IPS-18c (cell line): Measurements from ENCODE around the gene SIRT6.
"Not testable (repeated sequence)": the region's sequence is repeated elsewhere in the genome, so short reads cannot be mapped to it uniquely, and the experiment has no call there.

Experiments
- H3K4me3 ChIP-seq: 2 replicates; pipeline ENCODE4 v1.7.0; 2013; ENCODE audit warnings: low read depth, mild to moderate bottlenecking, low read length, moderate library complexity; ENCODE audit not compliant: insufficient read depth
- H3K9me3 ChIP-seq: one replicate; pipeline ENCODE4 v1.6.1; 2013; ENCODE audit warnings: mild to moderate bottlenecking, low read length, moderate library complexity; ENCODE audit not compliant: control insufficient read depth, insufficient read depth

Gene SIRT6

DNA sequence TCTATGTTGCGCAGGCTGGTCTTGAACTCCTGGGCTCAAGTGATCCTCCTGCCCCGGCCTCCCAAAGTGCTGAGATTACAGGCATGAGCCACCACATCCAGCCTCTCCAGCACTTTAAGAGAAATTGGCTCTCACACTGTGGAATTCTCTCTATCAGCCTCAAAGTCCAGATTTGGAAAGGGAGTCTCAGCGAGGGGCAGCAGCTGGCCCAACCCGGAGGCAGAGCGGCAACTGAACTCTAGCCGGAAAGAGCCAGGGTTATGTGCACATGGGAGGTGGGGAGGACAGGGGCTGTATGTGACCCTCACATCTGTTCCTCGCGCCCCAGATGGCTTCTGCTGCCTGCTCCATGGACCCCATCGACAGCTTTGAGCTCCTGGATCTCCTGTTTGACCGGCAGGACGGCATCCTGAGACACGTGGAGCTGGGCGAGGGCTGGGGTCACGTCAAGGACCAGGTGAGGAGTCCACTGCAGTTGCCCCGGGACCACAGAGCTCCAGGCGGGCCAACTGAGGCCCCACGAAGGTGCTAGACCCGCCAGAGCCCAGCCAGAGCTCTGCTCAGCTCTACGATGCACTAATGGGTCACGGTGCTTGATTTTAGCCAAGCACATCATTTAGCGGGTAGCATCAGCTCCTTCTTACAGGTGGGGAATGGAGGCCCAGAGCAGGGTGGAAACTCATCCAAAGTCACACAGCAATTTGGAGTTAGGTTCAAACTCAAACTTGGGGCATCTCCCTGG, 27.6 kb downstream of the SIRT6 start:
- H3K4me3 ChIP-seq: no peak overlapping the region
- H3K9me3 ChIP-seq: no peaks in the 10 kb centered on the region

DNA sequence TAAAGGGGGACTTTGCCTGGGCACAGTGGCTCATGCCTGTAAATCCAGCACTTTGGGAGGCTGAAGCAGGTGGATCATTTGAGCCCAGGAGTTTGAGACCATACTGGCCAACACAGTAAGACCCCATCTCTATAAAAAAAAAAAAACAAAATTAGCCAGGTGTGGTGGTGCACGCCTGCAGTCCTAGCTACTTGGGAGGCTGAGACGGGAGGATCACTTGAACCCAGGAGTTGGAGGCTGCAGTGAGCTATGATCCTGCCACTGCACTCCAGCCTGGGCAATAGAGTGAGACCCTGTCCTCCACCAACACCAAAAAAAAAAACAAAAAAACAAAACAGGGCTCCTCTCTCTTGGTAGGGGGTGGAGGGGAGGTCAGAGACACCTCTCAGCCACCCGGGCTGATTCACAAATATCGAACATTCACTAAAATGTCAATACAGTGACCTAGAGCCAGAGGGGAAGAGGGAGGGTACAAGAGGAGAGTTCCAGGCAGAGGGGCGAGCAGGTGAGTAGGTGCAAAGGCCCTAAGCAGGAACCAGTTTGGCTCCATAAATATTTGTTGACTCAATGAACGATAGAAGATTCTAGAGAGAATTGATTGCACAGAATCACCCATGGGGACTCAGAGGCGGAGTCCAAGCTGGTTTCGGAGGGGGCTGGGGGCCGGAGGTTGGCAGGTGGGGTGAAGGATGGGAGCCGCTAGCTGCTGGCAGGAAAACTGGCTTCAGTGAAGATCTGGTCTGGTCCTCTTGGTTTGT, 29.9 kb downstream of the SIRT6 start:
- no peak overlapping the region for H3K4me3 ChIP-seq
- no peaks in the 10 kb centered on the region for H3K9me3 ChIP-seq

DNA sequence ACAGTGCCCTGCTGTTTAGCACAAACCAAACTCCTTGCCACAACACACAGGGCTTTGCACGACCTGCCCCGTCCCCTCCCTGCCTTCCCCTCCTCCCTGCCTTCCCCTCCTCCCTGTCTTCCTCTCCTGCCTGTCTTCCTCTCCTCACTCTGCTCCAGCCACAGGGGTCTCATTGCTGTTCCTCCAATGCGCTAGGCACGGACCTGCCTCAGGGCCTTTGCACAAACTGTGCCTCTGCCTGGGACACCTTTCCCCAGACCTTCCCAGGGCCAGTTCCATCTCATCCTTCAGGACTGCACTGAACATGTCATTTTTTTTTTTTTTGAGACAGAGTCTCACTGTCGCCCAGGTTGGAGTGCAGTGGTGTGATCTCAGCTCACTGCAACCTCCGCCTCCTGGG, 30.7 kb downstream of the SIRT6 start:
- Histone ChIP-seq H3K4me3 (no peak overlapping the region), H3K9me3 (no peaks in the 10 kb centered on the region)

DNA sequence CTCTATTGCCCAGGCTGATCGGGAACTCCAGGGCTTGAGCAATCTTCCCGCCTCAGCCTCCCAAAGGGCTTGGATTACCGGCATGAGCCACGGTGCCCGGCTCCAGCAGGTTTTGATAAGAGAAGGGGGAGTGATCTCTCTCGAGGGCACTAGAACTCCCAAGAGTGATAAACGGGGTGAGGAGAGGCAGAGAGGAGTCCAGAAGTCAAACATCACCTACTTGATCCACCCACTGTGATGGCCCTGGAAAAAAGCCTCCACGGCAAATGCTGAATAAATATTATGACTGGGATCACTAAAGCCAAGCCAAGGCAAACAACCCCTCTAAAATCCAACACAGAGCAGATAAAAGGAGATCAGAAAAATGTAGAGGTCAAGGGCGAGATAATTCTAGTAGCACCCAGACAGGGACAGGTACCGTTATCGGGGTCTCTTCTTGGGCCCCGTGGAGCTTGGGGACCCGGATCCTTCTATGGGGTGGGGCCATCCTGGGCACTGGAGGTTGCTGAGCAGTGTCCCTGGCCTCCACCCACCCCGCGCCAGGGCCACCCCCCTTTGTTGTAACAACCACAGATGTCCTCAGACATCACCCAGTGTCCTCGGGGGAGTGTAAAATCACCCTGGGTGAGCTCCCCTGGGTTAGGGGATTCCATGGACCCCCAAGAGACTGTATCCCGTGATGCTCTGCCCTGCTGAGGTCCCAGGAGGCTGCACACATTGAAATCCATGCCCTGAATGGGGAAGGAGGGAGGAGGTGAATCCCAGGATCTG, 32.7 kb downstream of the SIRT6 start:
- Histone ChIP-seq H3K9me3 (no peaks in the 10 kb centered on the region), H3K4me3 (no peak overlapping the region)

DNA sequence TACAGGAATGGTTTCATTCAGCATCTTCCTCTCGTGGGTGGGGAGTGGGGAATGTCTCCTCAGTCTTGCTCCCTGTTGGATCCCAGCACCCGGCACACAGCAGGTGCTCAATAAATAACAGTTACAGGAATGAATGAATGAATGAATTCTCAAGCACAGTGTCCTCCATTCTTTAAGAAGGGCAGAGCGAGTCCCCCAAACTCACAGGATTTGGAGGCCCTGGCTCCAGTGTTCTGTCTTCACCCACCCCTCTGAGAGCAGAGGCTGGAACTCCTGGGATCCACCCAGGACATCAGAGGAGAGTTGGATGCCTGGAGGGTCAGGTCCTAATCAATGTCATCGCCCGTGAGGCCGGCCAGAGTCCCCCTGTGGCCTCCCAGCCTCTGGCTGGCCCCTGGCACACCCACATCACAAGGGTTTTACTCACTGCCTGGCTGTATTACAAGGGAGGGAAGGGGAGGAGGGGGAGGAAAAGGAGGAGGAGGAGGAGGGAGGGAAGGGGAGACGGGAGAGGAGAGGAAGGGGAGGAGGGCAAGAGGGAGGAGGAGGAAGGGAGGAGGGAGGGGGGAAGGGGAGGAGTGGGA, 37.6 kb downstream of the SIRT6 start:
- Histone ChIP-seq H3K9me3 (no peaks in the 10 kb centered on the region), H3K4me3 (no peak overlapping the region)

DNA sequence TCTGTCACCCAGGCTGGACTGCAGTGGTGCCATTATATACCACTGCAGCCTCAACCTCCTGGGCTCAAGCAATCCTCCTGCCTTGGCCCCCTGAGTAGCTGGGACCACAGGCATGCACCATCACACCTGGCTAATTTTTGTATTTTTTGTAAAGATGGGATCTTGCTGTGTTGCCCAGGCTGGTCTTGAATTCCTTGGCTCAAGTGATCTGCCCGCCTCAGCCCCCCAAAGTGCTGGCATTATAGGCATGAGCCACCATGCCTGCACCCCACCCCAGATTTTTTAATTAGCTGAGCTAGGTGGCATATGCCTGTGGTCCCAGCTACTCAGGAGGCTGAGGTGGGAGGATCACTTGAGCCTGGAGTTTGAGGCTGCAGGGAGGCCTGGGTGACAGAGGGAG, 39.4 kb downstream of the SIRT6 start:
- not testable (repeated sequence) for H3K4me3 ChIP-seq, H3K9me3 ChIP-seq

DNA sequence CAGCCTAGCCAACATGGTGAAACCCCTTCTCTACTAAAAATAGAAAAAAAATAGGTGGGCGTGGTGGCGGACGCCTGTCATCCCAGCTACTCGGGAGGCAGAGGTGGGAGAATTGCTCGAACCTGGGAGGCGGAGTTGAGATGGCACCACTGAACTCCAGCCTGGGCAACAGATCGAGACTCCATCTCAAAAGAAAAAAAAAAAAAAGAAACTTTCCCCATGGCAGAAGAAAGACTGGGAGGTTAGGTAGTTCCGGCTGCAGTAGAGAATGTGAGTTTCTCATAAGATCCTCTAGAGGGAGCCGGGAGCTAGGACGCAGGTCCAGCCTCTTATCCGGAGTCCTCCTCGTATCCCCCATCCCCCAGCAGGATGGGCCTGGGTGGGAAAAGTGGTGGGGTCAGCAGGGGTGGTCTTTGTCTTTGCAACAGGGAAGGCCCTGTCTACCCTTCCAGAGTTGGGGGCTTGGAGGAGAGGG, 42.1 kb downstream of the SIRT6 start:
- H3K4me3 ChIP-seq: no peak overlapping the region

DNA sequence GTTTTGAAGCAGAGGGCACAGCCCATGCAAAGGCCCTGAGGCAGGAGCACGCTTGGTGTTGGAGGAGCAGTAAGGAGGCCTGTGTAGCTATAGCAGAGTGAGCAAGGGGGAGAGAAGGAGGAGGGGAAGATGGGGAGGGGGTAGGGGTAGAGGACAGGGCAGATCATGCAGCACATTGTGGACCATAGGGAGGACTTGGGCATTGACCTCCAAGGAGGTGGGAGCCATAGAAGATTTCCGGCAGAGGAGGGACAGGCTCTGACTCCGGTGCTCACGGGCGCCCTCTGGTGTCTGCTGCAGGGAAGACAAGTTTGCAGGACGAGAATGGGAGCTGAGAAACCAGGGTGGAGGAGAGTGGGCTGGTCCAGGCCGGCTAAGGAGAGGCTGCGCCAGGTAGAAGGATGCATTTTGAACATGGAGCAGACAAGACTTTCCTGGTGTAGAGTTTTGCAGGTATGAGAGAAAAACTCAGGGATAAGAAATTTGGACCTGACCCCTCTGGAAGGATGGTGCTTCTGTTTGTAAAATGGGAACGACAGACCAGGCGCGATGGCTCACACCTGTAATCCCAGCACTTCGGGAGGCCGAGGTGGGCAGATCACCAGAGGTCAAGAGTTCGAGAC, 42.6 kb downstream of the SIRT6 start:
- H3K4me3 ChIP-seq: no peak overlapping the region
- H3K9me3 ChIP-seq: no peaks in the 10 kb centered on the region

More for the DNA sequence above, 42.1 kb downstream of the SIRT6 start:
- no peaks in the 10 kb centered on the region for H3K9me3 ChIP-seq

DNA sequence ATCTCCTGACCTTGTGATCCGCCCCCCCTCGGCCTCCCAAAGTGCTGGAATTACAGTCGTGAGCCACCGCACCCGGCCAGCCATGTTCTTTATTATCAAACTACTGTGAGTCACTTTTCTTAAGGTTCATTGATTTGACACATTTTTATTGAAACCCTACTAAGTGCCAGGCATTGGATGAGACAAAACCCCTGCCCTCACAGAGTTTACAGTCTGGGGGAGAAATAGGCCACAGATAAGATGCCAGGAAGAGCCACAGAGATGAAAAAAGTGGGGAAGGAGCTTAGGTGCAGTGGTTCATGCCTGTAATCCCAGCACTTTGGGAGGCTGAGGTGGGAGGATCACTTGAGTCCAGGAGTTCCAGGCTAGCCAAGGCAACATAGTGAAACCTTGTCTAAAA, 43.9 kb downstream of the SIRT6 start:
- Histone ChIP-seq H3K9me3 (no peaks in the 10 kb centered on the region), H3K4me3 (no peak overlapping the region)

DNA sequence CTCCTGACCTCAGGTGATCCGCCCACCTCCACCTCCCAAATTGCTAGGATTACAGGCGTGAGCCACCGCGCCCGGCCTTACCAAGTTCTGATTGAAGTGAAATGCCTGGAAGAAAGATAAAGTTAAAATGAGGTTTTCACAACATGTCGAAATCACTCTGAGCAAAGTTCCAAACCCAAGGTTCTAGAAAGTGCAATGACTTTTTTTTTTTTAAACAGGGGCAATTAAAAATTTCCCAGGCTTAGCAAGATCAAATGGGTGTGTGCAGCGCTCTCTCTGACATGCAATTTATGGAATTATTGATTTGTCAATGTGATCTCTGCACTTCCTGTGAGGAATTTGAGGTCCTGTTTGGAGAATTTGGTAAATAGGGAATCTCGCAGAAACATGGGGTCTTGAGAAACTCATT, 45.7 kb downstream of the SIRT6 start:
- H3K9me3 ChIP-seq: no peaks in the 10 kb centered on the region
- no peak overlapping the region for H3K4me3 ChIP-seq

DNA sequence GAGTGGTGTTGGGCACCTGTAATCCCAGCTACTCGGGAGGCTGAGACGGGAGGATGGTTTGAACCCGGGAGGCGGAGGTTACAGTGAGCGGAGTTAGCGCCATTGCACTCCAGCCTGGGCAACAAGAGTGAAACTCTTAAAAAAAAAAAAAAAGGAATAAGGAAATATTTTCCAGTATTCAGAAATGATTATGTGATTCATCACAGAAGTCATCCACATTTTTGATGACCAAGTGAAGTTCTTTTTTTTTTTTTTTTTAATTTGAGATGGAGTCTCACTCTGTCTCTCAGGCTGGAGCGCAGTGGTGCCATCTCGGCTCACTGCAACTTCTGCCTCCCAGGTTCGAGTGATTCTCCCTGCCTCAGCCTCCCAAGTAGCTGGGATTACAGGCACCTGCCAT, 47.0 kb downstream of the SIRT6 start:
- not testable (repeated sequence) for H3K9me3 ChIP-seq, H3K4me3 ChIP-seq

DNA sequence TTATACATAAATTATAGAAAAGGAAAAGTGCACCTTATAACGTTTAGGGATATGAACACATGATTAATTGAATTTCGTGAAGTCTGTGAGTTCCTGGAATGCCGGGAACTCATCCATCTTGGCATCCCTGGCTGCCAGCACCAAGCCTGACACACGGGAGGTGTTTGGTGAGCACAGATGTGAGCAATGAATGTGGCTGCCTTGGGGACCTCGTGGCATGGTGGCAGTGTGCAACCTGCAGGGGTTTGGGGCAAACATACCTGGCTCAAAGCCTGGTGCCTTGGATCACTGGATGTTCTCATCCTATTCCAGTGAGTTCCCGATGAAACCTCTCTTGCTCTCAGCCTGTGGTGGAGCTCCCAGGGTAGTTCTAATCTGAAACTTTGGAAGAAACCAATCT, 48.0 kb downstream of the SIRT6 start:
- H3K4me3 ChIP-seq: no peak overlapping the region
- no peaks in the 10 kb centered on the region for H3K9me3 ChIP-seq

DNA sequence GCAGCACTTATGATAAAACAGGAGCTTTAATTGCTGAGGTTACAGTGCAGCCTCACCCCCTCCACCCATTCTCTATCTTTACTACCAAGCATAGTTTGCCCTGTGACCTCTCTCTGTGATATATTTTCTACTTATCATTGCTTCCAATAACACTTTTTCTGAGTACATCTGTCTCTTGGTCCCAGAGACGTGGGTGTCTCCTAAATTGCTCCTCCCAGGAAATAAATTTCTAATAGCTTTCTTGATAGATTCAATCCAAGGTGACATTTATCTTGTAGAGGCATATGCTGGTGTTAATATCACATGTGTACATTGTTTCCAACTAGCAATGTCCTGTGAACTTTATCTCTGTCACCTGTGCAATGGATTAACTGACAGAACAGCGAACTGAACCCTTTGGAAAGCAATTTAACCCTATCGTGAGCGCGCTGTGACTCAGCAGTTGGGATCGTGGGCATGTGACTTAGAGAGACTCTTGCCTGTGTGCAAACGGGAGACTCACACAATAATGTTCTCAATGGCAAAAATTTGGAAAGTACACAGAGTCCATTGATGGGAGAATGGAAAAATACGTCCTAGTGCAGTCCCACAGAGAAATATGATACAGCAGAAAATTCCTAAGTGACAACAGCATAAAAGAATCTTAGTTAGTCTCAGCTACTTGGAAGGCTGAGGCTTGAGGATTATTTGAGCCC, 51.5 kb downstream of the SIRT6 start:
- Histone ChIP-seq H3K9me3 (no peaks in the 10 kb centered on the region), H3K4me3 (no peak overlapping the region)

DNA sequence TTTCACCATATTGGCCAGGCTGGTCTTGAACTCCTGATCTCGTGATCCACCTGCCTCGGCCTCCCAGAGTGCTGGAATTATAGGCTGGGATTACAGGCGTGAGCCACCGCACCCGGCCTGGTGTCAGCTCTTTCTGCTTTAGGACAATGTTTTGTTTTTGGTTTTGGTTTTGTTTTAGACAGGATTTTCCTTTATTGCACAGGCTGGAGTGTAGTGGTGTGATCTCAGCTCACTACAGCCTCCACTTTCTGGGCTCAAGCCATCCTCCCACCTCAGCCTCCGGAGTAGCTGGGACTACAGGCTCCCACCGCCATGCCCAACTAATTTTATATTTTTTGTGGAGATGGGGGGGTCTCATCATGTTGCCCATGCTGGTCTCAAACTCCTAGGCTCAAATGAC, 53.3 kb downstream of the SIRT6 start:
- H3K9me3 ChIP-seq, H3K4me3 ChIP-seq: not testable (repeated sequence)

DNA sequence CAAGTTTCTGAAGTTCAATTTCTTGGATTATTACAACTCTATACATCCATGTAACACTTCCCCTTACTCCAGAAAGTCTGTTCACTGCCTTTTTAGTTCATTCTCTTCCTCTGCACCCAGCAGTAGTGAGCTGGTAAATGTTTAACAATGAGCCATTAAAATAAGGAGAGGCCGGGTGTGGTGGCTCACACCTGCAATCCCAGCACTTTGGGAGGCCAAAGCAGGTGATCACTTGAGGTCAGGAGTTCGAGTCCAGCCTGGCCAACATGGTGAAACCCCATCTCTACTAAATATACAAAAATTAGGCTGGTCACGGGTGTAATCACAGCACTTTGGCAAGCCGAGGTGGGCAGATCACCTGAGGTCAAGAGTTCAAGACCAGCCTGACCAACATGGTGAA, 55.0 kb downstream of the SIRT6 start:
- not testable (repeated sequence) for H3K4me3 ChIP-seq, H3K9me3 ChIP-seq

DNA sequence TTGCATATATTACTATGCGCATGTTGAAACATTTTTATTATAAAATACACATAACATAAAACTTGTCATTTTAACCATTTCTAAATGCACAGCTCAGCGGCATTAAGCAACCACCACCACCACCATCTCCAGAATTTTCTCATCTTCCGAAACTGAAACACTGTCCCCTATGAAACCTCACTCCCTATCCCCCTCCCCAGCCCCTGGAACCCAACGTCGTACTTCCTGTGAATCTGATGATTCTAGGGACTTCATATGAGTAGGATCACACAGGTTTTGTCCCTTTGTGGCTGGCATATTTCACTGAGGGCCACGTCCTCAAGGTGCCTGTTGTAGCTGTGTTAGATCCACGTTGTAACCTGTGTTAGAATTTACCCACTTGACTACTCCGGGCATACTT, 57.7 kb downstream of the SIRT6 start:
- H3K9me3 ChIP-seq: no peaks in the 10 kb centered on the region
- H3K4me3 ChIP-seq: peak overlapping the region; percentile 82
